Measurements from ENCODE around the gene CYFIP2.

CYFIP2 gene

DNA sequence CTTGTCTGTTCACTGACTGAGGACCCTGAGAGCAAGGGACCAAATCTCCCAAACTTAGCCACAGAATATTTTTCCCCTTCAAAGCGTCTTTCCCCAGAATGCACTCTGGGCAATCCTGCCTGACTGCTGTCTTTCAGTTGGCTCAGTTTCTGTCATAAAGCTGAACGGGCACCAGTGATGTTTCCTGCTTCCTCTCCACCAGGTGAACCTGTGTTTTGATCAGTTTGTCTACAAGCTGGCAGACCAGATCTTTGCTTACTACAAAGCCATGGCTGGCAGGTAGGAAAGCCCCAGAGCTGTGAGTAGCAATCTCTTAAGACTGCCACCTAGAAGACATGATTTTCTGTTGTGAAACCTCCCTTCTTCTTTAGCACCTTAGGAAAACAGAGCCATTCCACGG lies 61.8 kb downstream of the CYFIP2 start:
- DNase-seq, result no peak
- H3K27me3 Mint-ChIP-seq, result no peaks in the 10 kb centered on the region
- H3K4me1 Mint-ChIP-seq (ENCODE audit: low read depth in 2 of 2), result peaks cover 10 to 12% of the 10 kb centered on the region in 2 donors
- H3K4me3 Mint-ChIP-seq, result no peak overlapping the region
- no peaks in the 10 kb centered on the region for H3K9me3 Mint-ChIP-seq
- peak; percentile 23 for ATAC-seq (replicated peaks)
- peak overlapping the region; percentile 41 to 51 for H3K27ac Mint-ChIP-seq
- peaks cover 84% of the 10 kb centered on the region for H3K36me3 Mint-ChIP-seq (ENCODE audit: insufficient read depth)

DNA sequence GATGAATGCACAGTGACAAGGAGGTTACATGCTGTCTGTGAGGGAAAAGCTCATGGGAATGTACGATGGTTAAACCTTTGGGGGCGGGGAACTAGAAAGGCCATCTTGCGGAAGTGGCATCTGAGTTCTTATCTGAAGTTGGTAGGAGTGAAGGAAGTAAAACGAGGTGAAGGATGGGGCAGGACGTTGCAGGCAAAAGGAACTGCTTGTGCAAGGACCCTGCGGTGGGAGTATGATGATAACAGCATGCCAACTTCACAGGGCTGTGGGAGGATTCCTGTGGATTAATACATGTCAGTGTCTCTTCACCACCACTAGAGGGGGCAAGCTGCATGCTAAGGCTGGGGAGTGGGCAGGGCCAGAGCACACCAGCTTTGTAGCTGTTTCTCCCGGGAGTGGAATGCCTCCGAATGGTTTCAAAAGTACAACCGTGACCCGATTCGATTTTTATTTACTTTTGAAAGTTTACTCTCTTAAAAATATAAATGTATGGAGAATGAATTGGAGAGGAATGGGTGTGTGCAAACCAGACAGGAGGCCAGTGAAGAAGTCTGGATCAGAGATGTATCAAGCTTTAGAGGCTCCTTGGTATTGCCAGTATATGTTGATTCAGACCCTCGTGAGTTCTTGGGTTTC lies 62.5 kb downstream of the CYFIP2 start:
- H3K4me3 Mint-ChIP-seq, result no peak overlapping the region

GRCh38 chr5:157331807-157332206 lies 65.9 kb downstream of the CYFIP2 start:
- peaks cover 10 to 12% of the 10 kb centered on the region in 2 donors for H3K4me1 Mint-ChIP-seq (ENCODE audit: low read depth in 2 of 2)
- no peak overlapping the region for H3K4me3 Mint-ChIP-seq
- DNase-seq, result no peak
- ATAC-seq (replicated peaks), result no peak
- peaks cover 88% of the 10 kb centered on the region for H3K36me3 Mint-ChIP-seq (ENCODE audit: insufficient read depth)
- no peaks in the 10 kb centered on the region for H3K27me3 Mint-ChIP-seq
- H3K27ac Mint-ChIP-seq, result peak overlapping the region in 1 of 2 donors; percentile 87
- H3K9me3 Mint-ChIP-seq, result no peaks in the 10 kb centered on the region

More for the DNA sequence above, 62.5 kb downstream of the CYFIP2 start:
- ATAC-seq (replicated peaks), result peak; percentile 99
- H3K4me1 Mint-ChIP-seq (ENCODE audit: low read depth in 2 of 2), result peaks cover 10 to 12% of the 10 kb centered on the region in 2 donors
- no peaks in the 10 kb centered on the region for H3K9me3 Mint-ChIP-seq
- peak; percentile 40 to 47 (median 41) for DNase-seq
- H3K27me3 Mint-ChIP-seq, result no peaks in the 10 kb centered on the region
- peaks cover 84% of the 10 kb centered on the region for H3K36me3 Mint-ChIP-seq (ENCODE audit: insufficient read depth)
- H3K27ac Mint-ChIP-seq, result peak overlapping the region; percentile 33 to 49

DNA sequence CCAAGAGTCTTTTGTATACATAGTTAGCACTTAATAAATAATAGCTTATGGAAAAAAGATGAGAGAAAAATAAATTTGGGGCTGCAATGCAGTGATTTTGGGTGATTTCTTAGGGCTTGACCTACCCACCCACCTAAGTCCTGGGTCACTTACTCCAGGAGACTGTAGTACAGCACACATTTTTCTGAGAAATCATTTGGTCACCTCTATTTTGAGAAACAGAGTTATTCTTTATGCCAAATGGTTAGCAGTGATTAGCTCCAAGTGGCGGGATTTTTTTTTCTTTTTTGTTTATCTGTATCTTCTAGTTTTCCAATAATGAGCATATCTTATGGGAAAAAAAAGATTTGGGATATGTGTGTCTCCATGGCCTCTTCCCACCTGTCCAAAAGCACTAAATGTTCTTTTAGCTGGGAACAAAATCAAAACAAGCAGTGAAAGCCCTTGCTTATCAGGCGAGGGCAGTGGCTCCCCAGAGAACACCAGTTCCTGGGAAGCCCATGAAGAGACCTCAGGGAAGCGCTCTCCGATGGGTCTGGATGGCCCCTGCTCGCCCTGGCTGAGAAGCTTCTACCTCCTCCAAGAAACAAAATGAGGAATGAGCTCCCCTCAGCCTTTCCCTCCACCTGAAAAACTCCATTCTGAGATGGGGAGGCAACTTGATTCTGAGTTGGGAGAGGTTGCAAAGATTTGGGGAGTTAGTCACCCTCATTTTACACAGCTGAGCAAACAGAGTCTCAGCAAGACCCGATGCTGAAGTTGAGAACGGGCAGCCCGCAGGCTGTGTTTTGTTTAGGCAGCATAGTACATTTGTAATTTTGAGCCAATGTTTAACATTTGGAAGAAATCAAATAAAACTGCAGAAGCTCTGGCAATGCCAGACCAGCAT lies 69.9 kb downstream of the CYFIP2 start:
- no peak for DNase-seq
- H3K27me3 Mint-ChIP-seq, result no peaks in the 10 kb centered on the region
- peaks cover 86% of the 10 kb centered on the region for H3K36me3 Mint-ChIP-seq (ENCODE audit: insufficient read depth)
- peak overlapping the region; percentile 46 to 60 for H3K27ac Mint-ChIP-seq
- no peak overlapping the region for H3K4me3 Mint-ChIP-seq
- peaks cover 0 to 3% of the 10 kb centered on the region in 2 donors for H3K4me1 Mint-ChIP-seq (ENCODE audit: low read depth in 2 of 2)
- H3K9me3 Mint-ChIP-seq, result no peaks in the 10 kb centered on the region
- ATAC-seq (replicated peaks), result no peak

DNA sequence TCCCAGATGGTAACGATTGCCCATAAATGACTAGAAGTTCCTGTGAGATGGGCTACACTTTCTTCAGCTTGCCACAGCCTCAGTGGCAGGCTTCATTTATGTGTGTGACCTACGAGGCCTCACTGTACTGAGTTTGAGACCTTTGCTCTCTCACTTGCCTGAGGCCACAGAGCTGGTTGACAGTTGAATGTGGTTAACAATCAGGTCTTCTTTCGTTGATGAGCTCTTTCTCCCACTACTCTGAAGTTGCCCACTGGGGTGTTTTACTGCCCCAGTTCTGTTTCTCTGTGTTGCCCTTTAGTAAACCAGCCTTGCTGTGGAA lies 70.5 kb downstream of the CYFIP2 start:
- peaks cover 86% of the 10 kb centered on the region for H3K36me3 Mint-ChIP-seq (ENCODE audit: insufficient read depth)
- H3K4me1 Mint-ChIP-seq (ENCODE audit: low read depth in 2 of 2), result peaks cover 0 to 7% of the 10 kb centered on the region in 2 donors
- H3K27ac Mint-ChIP-seq, result peak overlapping the region in 1 of 2 donors; percentile 86
- no peak overlapping the region for H3K4me3 Mint-ChIP-seq
- ATAC-seq (replicated peaks), result no peak
- H3K27me3 Mint-ChIP-seq, result no peaks in the 10 kb centered on the region
- H3K9me3 Mint-ChIP-seq, result no peaks in the 10 kb centered on the region
- DNase-seq, result no peak

GRCh38 chr5:157339409-157339808 lies 73.5 kb downstream of the CYFIP2 start:
- Mint-ChIP-seq H3K4me1 (ENCODE audit: low read depth in 2 of 2) (peaks cover 6 to 14% of the 10 kb centered on the region in 2 donors), H3K27ac (peak overlapping the region in 1 of 2 donors; percentile 1), H3K9me3 (no peaks in the 10 kb centered on the region), H3K4me3 (no peak overlapping the region), H3K27me3 (no peaks in the 10 kb centered on the region), H3K36me3 (ENCODE audit: insufficient read depth) (peaks cover 82% of the 10 kb centered on the region)
- DNase-seq (no peak), ATAC-seq (replicated peaks) (no peak)

GRCh38 chr5:157342822-157343402 lies 77.0 kb downstream of the CYFIP2 start:
- peaks cover 70% of the 10 kb centered on the region for H3K36me3 Mint-ChIP-seq (ENCODE audit: insufficient read depth)
- peaks cover 19 to 32% of the 10 kb centered on the region in 2 donors for H3K4me1 Mint-ChIP-seq (ENCODE audit: low read depth in 2 of 2)
- no peaks in the 10 kb centered on the region for H3K9me3 Mint-ChIP-seq
- DNase-seq (peak; percentile 9 to 16 (median 15)), ATAC-seq (replicated peaks) (no peak)
- H3K27me3 Mint-ChIP-seq, result no peaks in the 10 kb centered on the region
- H3K4me3 Mint-ChIP-seq, result no peak overlapping the region
- H3K27ac Mint-ChIP-seq, result peak overlapping the region; percentile 63 to 95

DNA sequence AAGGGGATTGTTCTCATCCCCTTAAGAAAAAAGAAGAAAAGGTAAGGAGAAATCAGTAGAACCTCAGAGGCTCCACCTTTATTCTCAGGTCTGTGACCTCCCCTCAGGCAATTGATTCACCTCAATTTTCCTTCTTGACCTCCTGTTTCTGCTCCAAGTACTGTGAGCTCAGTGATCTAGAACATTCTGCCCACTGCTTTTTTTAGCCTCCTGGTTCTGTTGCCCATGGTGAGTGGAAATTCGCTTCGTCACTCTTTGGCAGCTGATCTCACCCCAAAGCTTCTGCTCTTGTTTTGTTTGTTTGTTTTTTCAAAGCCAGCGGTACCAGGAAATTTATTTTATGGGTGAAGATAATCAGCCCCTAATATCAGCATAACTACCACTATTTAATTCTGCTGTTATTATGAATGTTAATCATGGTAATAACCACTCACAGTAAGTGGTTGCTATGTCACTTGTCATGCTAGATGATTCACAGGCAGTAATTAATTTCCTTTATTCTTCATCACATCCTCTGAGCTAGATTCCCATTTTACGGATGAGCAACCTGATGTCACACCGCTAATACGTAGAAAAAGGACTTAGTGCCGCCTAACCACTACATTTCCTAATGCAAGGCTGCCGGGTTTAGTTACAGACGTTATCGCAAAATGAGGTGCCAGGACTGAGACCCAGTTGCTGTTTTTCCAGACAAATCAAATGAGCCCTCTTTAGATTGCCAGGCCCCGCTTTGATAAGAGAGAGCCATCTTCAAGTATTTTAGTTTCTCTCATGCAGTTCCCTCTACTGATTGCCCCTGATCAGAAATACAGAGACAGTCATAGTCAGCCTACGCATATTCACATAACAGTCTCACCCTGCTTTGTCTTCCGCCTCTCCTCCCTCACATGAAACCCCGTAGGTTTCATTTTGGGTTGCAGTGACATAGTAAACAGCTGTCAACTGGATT lies 78.2 kb downstream of the CYFIP2 start:
- Mint-ChIP-seq H3K4me1 (ENCODE audit: low read depth in 2 of 2) (peaks cover 19 to 32% of the 10 kb centered on the region in 2 donors), H3K4me3 (peak overlapping the region; percentile 34 to 51), H3K27ac (peak overlapping the region; percentile 63 to 95), H3K27me3 (no peaks in the 10 kb centered on the region), H3K9me3 (no peaks in the 10 kb centered on the region), H3K36me3 (ENCODE audit: insufficient read depth) (peaks cover 71% of the 10 kb centered on the region)
- peak in 1 of 3 experiments; percentile 11 for DNase-seq
- ATAC-seq (replicated peaks), result peak; percentile 80

GRCh38 chr5:157345067-157345466 lies 79.1 kb downstream of the CYFIP2 start:
- H3K27ac Mint-ChIP-seq, result peak overlapping the region; percentile 63 to 95
- DNase-seq (no peak), ATAC-seq (replicated peaks) (no peak)
- peaks cover 68% of the 10 kb centered on the region for H3K36me3 Mint-ChIP-seq (ENCODE audit: insufficient read depth)
- no peaks in the 10 kb centered on the region for H3K9me3 Mint-ChIP-seq
- H3K4me1 Mint-ChIP-seq (ENCODE audit: low read depth in 2 of 2), result peaks cover 29 to 41% of the 10 kb centered on the region in 2 donors
- no peaks in the 10 kb centered on the region for H3K27me3 Mint-ChIP-seq
- peak overlapping the region; percentile 25 to 51 for H3K4me3 Mint-ChIP-seq

GRCh38 chr5:157345485-157345884 lies 79.6 kb downstream of the CYFIP2 start:
- Mint-ChIP-seq H3K27ac (peak overlapping the region; percentile 63 to 95), H3K4me3 (peak overlapping the region in 1 of 2 donors; percentile 25), H3K9me3 (no peaks in the 10 kb centered on the region), H3K4me1 (ENCODE audit: low read depth in 2 of 2) (peaks cover 33 to 45% of the 10 kb centered on the region in 2 donors), H3K36me3 (ENCODE audit: insufficient read depth) (peaks cover 68% of the 10 kb centered on the region), H3K27me3 (no peaks in the 10 kb centered on the region)
- ATAC-seq (replicated peaks) (no peak), DNase-seq (no peak)

- peaks cover 47 to 54% of the 10 kb centered on the region in 2 donors for H3K4me1 Mint-ChIP-seq (ENCODE audit: low read depth in 2 of 2)
- no peak overlapping the region for H3K4me3 Mint-ChIP-seq
- H3K27ac Mint-ChIP-seq, result peak overlapping the region in 1 of 2 donors; percentile 28
- ATAC-seq (replicated peaks) (no peak), DNase-seq (no peak)
- no peaks in the 10 kb centered on the region for H3K9me3 Mint-ChIP-seq
- H3K27me3 Mint-ChIP-seq, result no peaks in the 10 kb centered on the region
- peaks cover 50% of the 10 kb centered on the region for H3K36me3 Mint-ChIP-seq (ENCODE audit: insufficient read depth)
Observed at GRCh38 chr5:157347301-157348048, 81.6 kb downstream of the CYFIP2 start.

GRCh38 chr5:157348049-157348400 lies 82.1 kb downstream of the CYFIP2 start:
- H3K4me1 Mint-ChIP-seq (ENCODE audit: low read depth in 2 of 2), result peaks cover 47 to 55% of the 10 kb centered on the region in 2 donors
- H3K9me3 Mint-ChIP-seq, result no peaks in the 10 kb centered on the region
- H3K27me3 Mint-ChIP-seq, result no peaks in the 10 kb centered on the region
- DNase-seq (no peak), ATAC-seq (replicated peaks) (no peak)
- H3K27ac Mint-ChIP-seq, result no peak overlapping the region
- H3K4me3 Mint-ChIP-seq, result no peak overlapping the region
- peaks cover 47% of the 10 kb centered on the region for H3K36me3 Mint-ChIP-seq (ENCODE audit: insufficient read depth)
